GM12891 (cell line): ENCODE data around the gene FLT3LG.

Experiments
- POLR2A ChIP-seq: IDR thresholded peaks from 2 replicates; pipeline ENCODE4 v1.6.1; 2011; ENCODE audit warnings: low read depth, low read length, control low read depth
- POLR2AphosphoS5 ChIP-seq: IDR thresholded peaks from 2 replicates; pipeline ENCODE4 v1.6.1; 2011; ENCODE audit warnings: low read depth, low read length, control low read depth
- TAF1 ChIP-seq: IDR thresholded peaks from 2 replicates; pipeline ENCODE4 v1.6.1; 2011; ENCODE audit warnings: low read depth, low read length, control low read depth

- TF ChIP-seq POLR2A (no peak), POLR2AphosphoS5 (no peak), TAF1 (no peak)
Measured at GRCh38 chr19:49437231-49437630, 36.8 kb upstream of the FLT3LG start.
